CD4-positive, alpha-beta T cell treated with Interferon gamma for 1 hour (primary cell): Measurements from ENCODE around the gene RBM45.
"Not testable (repeated sequence)": the region's sequence is repeated elsewhere in the genome, so short reads cannot be mapped to it uniquely, and the experiment has no call there.

ENCODE experiments used
- DNase-seq: peaks from one replicate; pipeline ENCODE4 v3.0.0-alpha.2; 2020

Gene RBM45

DNA sequence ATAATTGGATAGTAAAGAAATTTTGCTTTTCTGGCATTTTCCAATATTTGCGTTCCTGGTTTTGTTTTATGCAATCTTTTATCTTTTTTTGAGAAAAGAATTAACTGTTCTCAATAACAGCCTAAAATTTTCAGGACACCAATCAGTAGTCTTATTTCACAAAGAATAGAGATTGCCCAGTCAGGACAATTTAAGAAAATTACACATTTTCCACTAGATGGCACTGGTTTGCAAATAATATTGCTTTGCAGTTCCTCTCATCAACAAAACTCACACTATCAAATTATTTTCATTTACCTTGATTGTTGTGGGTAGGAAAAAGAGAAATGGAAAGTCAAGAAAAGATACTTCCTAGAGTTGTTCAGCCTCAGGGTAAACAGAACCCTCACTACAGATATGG lies 2.4 kb upstream of the RBM45 start:
- no peak for DNase-seq

DNA sequence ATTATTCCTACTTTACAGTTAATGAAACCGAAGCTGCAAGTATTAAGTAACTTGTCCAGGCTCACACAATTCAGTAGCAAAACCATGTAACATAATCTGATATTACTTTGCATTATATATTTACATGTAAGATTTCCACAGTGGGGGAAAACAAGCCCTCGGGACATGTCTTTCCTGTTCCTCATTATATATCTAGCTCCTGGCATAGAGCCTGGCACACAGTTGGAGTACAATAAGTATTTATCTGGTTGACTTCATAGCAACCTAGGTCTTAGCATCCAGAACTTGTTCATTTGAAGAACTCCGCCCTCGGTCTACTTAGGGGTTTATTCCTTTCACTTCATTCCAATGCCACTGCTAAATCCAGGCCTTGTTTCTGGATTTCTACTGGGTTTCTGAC lies 1.6 kb upstream of the RBM45 start:
- DNase-seq, result no peak

GRCh38 chr2:178111743-178112142 lies 494 bp upstream of the RBM45 start:
- no peak for DNase-seq

- DNase-seq, result no peak
Observed at GRCh38 chr2:178114462-178114861, 2.2 kb downstream of the RBM45 start.

DNA sequence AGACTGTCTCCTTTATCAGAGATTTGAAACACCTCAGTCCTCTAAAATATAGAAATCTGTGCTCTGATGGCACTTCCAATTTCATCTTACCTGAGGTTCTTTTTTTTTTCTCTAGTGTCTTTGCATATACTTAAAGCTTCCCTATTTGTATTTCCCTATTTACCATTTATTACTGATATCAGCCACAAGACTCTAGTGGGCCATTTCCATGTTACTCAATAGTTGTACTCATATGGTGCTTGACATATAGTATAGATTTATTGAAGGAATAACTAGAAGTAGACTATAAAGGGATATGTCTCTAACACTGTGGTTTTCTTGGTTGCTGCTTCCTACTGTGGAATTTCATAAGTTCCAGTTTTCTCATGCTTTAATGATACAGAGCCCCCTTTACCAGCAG lies 3.0 kb downstream of the RBM45 start:
- DNase-seq, result no peak

- no peak for DNase-seq
Observed at GRCh38 chr2:178117725-178118124, 5.5 kb downstream of the RBM45 start.

DNA sequence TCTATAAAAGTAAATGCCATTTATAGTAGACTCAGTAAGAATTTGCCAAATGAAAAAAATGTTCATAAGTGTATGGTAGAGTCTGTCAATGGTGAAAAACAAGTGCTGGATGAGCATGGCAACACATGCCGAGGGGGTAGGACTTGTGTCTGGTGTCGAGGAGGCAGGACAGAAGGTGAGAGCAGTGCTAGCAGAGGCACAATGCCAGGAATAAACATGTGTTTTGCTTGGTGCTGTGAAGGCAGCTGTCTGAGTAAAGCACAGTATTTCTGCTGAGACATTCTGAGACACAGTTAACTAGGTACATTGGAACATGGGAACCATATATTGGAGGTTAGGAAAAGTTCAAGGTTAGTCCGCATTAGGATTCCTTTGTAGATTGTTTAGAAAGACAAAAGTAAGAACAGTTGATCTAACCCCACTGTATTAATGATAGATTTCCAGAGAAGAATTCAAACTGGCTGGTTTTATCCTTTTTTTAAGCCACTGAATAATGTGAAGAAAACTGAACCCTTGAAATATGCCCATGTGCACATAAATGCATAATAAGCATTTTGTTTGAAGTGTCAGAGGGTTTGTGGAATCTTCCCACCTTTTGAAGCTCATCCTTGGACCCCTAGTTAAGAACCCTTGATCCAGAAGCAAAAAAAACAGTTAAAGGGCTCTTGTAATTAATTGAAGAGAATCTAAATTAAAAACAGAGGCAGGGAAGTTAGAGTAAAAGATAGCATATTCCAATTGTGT lies 7.1 kb downstream of the RBM45 start:
- no peak for DNase-seq

DNA sequence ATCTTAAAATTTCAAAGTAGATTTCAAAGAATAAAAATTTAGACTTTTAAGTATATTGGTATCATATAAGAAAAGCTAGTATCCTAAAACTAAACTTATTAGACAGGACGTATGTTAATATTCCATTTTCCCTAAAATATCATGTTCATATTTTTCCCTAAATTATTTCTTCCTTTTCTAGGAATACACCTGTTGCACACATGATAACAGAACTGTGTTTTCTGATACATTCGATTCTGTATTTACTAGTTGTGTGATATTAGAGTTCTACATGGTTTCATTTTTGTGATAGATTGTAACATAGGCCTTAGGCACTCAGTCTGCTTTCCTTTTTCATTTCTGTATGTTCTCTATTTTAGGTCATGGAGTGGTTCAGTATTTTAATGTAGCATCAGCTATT lies 10.9 kb downstream of the RBM45 start:
- no peak for DNase-seq

GRCh38 chr2:178125125-178125524 lies 12.9 kb downstream of the RBM45 start:
- no peak for DNase-seq

DNA sequence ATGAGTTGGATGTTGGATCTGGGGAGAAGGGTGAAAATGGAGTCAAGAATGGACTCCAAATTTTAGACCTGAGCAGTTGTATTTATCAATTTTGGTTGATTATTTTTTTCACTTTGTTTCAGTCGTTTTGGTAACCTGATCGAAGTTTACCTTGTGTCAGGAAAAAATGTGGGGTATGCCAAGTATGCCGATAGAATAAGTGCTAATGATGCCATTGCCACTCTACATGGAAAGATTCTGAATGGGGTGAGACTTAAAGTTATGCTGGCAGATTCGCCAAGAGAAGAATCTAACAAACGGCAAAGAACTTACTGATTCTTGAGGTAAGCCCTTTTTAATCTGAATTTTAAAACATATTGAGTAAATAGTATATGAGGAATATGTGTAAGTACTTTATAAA lies 13.6 kb downstream of the RBM45 start:
- no peak for DNase-seq

GRCh38 chr2:178128836-178129630 lies 16.8 kb downstream of the RBM45 start:
- no peak for DNase-seq

GRCh38 chr2:178136321-178137025 lies 24.2 kb downstream of the RBM45 start:
- no peak for DNase-seq

- DNase-seq, result no peak
Observed at GRCh38 chr2:178142274-178143065, 30.2 kb downstream of the RBM45 start.

GRCh38 chr2:178143481-178143880 lies 31.2 kb downstream of the RBM45 start:
- no peak for DNase-seq

DNA sequence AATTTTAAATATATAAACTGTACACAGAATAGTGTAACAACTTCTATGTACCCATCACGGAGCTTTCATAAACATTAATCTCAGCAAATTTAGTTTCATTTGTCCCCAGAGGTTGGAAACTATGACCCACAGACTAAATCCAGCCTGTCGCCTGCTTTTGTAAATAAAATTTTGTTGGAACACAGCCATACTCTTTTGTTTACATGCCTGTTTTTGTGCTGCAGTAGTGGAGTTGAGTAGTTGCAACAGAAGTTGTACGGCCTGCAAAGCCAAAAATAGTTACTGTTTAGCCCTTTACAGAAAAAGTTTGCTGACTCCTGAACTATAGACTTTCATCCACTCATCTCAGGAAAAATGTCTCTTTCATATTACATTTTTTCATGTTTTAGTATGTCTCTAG lies 39.8 kb downstream of the RBM45 start:
- DNase-seq, result no peak

GRCh38 chr2:178152542-178152941 lies 40.3 kb downstream of the RBM45 start:
- no peak for DNase-seq

GRCh38 chr2:178152977-178153376 lies 40.7 kb downstream of the RBM45 start:
- DNase-seq, result no peak

DNA sequence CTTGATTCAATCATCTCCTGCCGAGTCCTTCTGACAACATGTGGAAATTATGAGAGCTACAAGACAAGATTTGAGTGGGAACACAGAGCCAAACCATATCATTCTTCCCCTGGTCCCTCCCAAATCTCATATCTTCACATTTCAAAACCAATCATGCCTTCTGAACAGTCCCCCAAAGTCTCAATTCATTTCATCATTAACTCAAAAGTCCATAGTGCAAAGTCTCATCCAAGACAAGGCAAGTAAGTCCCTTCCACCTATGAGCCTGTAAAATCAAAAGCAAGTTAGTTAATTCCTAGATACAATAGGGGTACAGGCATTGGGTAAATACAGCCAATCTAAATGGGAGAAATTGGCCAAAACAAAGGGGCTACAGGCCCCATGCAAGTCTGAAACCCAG lies 41.6 kb downstream of the RBM45 start:
- DNase-seq, result not testable (repeated sequence)

- DNase-seq, result no peak
Observed at GRCh38 chr2:178155524-178155923, 43.3 kb downstream of the RBM45 start.

DNA sequence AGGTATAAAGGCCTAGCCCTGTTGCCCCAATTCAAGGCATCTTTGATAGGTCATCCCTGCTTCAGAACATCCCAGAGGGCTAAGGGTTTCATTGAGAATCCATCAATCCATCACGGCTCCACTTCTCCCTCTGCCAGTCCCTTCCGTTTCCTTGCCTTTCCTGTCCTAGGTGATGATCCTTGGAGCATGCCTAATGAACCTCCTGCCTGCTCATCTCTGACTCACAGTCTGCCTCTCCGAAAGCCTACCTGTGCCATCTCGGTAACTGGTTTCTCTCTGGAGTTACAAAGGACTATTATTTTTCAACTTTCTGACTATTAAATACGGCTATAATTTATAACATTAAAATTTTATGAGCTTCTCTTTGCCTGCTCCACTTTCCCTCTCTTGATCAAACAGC lies 45.3 kb downstream of the RBM45 start:
- no peak for DNase-seq

GRCh38 chr2:178159966-178160365 lies 47.7 kb downstream of the RBM45 start:
- DNase-seq, result no peak

- no peak for DNase-seq
Observed at GRCh38 chr2:178160601-178161000, 48.4 kb downstream of the RBM45 start.

DNA sequence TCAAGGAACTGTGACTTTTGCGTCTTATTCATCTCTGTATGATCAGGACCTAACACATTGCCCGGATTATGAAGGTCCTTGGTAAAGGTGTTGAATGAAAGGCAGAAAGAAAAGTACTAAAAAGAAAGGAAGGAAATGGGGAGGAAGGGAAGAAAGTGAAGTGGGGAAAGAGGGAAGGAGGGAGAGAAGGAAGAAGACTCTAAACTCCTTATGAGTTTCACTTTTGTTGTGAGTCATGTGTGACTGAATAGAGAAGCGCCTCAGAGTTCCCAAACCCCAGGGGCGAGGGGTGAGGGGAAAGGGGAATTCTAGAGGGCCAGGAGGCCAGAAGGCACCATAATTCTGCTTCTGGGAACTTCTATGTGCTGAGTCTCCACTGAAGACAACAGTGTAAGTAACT lies 51.2 kb downstream of the RBM45 start:
- no peak for DNase-seq
